HG03196 (cell line): ENCODE data around the gene SORL1-AS1.
"Not testable (repeated sequence)": the region's sequence is repeated elsewhere in the genome, so short reads cannot be mapped to it uniquely, and the experiment has no call there.

ENCODE experiments used
- ATAC-seq: cut with Tn5 transposase; IDR thresholded peaks from one replicate; pipeline ENCODE4 v1.9.1; 2021; ENCODE audit not compliant: unreplicated experiment

The SORL1-AS1 gene

GRCh38 chr11:121431820-121432526 lies 20.8 kb downstream of the SORL1-AS1 start:
- ATAC-seq: no peak

DNA sequence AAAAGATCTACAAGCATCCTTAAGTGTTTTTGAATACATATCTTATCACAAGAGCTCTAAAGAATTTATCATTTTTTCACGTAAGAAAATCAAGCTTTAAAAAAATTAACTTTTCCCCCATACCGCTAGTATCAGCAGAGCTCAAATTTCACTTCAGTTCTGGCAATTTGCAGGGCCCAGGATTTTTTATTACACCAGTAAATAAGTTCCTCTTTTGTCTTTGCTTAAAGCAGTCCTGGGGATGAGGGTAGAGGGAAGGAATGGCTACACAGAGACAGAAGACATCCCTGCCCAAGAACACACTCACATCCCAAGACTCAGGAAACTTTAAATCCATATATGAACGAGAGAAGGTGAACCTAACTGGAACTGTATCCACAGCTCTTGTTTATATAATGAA lies 23.2 kb downstream of the SORL1-AS1 start:
- ATAC-seq: no peak

GRCh38 chr11:121427400-121427744 lies 25.4 kb downstream of the SORL1-AS1 start:
- no peak for ATAC-seq

- ATAC-seq: no peak
Measured at GRCh38 chr11:121426476-121427399, 26.0 kb downstream of the SORL1-AS1 start.

DNA sequence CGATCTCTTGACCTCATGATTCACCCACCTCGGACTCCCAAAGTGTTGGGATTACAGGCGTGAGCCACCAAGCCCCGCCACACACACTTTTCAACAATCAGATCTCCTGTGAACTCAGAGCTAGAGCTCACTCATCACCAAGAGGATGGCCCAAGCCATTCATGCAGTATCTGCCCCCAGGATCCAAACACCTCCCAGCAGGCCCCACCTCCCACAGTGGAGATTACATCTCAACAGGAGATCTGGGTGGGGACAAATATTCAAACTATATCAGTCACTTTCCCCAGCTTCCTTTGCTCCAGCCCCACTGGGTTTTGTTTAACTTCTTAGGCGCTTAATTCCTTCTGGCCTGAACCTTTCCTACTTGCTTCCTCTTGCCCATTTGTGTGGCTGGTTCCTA lies 26.9 kb downstream of the SORL1-AS1 start:
- ATAC-seq: no peak

DNA sequence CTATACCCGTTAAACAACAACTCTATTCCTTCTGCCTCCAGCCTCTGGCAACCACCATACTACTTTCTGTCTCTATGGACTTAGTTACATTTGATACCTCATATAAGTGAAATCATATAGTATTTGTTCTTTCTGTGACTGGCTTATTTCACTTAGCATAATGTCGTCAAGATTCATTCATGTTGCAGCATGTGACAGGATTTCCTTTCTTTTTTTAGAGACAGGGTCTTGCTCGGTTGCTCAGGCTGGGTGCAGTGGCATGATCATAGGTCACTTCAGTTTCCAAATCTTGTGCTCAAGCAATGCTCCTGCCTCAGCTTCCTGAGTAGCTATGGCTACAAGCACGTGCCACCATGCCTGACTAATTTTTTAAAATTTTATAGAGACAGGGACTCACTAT lies 30.1 kb downstream of the SORL1-AS1 start:
- peak; percentile 41 for ATAC-seq

GRCh38 chr11:121421149-121421901 lies 31.4 kb downstream of the SORL1-AS1 start:
- ATAC-seq: no peak

DNA sequence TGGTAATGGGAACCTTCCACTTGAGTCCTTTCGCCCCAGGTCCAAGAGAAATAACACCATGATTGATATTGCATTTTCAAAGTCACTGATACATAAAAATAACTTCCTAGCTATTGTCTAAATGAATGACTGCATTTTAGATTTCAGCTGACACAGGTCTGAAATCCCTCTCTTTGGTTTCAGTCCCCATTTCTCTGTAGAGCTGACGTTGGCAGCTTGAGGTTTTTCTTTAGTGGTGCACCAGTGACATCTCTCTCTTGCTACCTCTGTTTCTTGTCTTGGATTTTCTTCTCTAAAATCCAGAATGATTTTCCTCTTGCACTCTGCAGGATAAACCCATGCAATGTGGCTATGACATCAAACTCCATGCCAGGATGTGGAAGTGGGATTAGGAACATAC lies 32.4 kb downstream of the SORL1-AS1 start:
- ATAC-seq: no peak

GRCh38 chr11:121419836-121420235 lies 32.9 kb downstream of the SORL1-AS1 start:
- ATAC-seq: no peak

DNA sequence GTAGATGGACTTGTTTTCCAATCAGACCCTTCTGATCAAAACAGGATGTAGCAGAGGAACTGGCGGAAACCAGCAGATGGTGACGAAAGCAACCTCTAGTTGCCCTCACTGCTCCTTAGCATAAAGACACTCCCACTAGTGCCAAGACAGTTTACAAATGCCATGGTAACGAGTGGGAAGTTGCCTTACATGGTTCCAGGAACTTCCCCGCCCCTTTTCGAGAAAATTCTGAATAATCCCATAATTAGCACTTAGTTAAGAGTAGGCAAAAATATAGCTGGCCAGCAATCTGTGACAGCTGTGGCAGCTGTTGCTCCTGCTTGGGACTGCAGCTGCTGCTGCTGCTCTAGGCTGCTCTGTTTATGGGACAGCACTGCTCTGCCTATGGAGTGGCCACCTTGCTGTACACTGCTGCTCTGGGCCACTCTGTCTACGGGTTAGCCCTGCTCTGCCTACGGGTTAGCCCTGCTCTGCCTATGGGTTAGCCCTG lies 34.1 kb downstream of the SORL1-AS1 start:
- no peak for ATAC-seq

GRCh38 chr11:121417607-121418006 lies 35.2 kb downstream of the SORL1-AS1 start:
- no peak for ATAC-seq

DNA sequence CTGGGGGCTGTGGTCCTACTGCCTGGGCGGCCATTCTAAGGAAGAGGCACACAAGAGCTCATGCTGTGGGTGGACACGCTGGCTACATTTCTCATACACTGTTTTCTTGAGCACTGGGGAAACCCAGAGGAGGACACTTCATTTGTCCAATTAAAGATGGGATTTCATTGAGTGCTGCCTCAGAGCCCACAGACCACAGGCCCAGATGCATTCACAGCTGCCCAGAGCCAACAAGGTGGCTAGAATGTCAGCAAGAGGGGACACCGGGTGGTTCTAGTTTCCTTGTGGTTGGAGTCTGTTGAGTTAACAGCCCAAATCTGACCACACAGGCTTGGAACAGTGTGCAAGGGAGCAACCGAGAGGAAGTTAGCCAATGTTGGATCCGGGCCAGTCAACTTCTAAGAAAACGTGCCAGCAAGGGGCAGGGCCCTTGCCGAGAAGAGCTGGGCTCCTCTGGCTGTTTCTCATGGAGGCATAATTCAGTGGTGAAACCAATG lies 35.7 kb downstream of the SORL1-AS1 start:
- ATAC-seq: peak; percentile 66

- ATAC-seq: no peak
Measured at GRCh38 chr11:121415856-121416255, 36.9 kb downstream of the SORL1-AS1 start.

DNA sequence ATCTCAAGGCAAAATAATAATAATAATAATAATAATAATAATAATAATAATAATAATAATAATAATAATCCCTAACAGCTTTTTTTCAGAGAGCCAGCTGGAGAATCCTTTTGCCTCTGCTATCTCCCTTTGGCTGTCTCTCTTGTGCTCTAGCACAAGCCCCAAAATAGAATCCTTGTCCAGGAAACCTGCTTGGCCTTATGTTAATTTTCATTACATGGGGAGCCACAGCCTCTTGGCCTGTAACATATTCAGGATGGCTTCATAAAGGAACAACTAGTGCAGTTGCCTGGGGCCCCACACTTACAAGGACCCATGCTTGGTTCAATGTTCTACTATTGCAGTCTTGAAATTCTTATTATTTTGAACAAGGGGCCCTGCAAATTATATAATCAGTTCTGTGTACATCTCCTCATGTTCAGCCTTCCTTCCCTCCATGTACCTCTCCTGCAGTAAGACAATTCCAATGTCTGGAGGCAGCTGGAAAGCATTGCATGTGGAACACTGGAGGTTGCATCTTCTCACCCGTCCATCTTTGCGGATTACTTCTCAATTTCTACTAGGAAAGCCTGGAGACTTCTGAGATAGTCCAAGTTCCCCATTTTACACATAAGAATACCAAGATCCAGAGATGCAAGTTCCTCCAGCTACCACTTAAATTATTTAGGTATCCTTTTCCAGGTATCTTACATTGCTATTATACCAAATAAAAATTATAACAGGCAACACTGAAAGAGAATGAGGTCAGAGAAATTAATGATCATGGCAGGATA lies 38.4 kb downstream of the SORL1-AS1 start:
- no peak for ATAC-seq

GRCh38 chr11:121412711-121413415 lies 39.9 kb downstream of the SORL1-AS1 start:
- ATAC-seq: no peak

DNA sequence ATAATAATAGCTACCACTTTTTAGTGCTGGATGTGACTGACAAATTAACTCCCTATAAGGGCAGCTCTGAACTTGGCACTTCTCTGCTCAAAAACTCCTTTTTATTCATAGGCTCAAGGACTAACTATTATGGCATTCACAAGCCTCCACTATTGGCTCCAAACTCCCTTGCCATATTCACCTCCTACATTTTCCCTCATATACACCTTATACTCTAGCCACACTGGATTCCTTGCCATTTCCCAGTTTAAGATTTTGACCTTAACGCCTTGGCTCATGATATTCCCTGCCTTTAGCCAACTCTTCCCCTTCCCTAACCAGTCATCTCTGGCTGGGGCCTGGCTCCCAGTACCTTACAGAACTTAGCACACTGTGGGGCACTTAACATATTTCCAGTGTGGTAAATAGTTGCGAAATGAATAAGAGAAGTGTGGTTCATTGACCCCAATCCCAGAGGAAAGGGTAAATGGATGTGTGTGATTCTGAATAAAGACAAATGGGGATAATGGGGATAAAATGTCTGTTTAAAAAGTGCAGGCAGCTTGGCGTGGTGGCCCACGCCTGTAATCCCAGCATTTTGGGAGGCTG lies 40.7 kb downstream of the SORL1-AS1 start:
- ATAC-seq: no peak

- not testable (repeated sequence) for ATAC-seq
Measured at GRCh38 chr11:121411330-121411729, 41.4 kb downstream of the SORL1-AS1 start.

GRCh38 chr11:121410041-121410440 lies 42.7 kb downstream of the SORL1-AS1 start:
- ATAC-seq: not testable (repeated sequence)

DNA sequence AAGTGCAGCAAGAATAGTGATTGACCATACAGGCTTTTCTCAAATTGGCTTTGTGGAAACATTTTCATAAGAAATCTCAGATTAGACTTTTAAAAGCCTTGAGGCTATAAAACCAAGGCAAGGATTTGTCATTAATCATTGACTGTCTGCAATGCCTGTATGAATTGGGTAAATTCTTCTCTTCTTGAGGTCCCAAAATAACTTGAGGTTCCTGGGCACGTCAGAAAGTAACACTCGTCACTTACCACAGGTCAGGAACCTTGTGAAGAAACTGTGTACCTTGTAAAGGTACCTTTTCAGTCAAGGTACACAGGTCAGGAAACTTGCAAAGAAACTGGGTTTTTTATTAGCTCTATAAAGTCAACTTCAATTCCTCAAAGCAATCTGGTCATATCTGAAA lies 43.9 kb downstream of the SORL1-AS1 start:
- no peak for ATAC-seq
